NCI-H2227 (cell line): Measurements from ENCODE around the gene MAFF.

Source experiments
- DNase-seq: peaks from one replicate; lab custom pipeline; 2025; ENCODE audit not compliant: unreplicated experiment; lab: John Stamatoyannopoulos, UW

MAFF gene

DNA sequence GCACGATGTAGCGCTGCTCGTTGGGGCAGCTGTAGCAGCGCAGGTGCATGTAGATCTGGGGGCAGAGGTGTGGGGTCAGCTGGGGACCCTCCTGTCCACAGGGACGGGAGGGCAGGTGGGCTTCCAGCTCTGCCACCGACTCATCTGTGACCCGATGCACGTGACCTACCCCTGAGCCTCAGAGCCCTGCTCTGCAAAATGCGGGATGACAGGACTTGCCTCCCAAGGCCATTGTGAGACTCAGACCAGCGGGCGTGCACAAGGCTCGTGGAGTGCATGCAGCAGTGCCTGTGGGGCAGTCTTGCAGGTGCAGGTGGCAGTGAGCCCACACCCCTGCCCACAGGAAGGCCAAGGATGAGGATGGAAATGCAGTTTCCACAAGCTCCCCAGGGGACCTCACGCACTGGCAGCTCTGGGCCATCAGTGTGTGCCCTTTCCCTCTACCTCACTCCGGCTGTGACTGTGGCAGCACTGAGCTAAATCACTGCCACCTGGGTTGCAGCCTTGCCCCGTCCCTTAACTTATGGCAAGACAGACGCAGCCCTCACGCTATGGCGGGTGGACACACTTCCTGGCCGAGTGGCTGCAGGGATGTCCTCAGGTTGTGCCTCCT lies 44.4 kb downstream of the MAFF start:
- DNase-seq, result no peak

DNA sequence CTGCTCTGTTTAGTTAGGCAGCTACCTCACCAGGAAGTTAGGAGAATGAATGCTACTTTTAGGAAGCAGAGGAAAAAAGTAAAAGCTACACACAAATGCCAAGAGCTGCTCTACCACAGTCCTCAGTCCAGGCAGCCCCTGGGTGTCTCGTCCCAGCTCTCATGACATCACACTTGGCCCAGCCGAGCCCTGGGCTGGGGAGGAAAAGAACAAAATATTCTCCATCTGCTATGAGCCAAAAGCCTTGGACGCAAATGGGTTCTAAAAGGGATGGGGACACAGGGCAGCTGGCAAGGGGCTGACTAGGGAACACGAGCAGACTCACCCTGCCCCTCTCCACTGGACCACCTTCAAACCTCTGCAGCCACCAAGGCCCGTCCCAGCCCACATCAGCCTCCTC lies 44.9 kb downstream of the MAFF start:
- DNase-seq, result no peak

DNA sequence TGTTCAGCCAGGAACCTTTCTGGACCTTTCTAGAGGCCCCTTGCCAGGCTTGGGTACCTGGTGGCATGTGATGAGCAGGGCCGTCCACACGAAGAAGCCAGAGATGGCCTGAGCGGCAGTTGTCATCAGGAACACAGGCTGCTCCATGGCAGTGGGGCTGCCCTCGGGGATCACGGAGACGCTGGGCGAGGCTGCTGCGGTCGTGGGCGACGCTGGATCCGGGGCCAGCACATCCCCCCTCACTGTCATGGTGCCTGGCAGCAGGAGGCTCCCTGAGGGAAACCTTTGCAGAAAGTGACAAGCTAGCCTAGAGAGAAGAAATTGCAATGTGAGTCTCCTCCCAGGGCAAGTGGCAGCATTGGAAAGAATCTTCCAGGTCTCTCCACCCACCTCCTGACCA lies 45.9 kb downstream of the MAFF start:
- DNase-seq, result no peak

DNA sequence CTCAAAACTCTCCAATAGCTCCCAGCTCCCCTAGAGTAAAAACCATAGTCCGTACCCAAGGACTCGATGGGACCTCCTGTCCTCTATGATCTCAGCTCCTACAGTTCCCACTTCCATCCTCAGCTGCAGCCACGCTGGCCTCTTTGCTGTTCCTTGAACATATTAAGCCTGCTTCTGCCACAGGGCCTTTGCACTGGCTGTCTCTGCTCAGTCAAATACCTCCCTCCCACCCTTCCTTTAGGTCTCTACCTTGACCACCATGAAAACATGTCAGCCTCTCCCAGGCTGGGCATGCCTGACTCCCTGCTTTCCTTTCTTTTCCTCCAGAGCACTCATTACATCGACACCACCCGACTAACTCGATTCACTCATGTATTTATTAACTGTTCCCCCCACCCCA lies 46.5 kb downstream of the MAFF start:
- DNase-seq, result no peak

DNA sequence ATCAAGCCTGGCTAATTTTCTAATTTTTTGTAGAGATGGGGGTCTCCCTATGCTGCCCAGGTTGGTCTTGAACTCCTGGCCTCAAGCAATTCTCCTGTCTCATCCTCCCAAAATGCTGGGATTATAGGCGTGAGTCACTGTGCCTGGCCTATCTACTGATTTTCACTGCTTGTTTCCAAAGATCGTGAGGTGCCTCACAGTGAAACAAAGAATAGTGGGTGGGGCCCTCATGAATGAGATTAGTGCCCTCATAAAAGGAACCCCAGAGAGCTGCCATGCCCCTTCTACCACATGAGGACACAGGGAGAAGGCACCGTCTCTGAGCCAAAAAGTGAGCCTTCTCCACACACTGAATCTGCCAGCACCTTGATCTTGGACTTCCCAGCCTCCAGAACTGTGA lies 47.5 kb downstream of the MAFF start:
- DNase-seq, result no peak

DNA sequence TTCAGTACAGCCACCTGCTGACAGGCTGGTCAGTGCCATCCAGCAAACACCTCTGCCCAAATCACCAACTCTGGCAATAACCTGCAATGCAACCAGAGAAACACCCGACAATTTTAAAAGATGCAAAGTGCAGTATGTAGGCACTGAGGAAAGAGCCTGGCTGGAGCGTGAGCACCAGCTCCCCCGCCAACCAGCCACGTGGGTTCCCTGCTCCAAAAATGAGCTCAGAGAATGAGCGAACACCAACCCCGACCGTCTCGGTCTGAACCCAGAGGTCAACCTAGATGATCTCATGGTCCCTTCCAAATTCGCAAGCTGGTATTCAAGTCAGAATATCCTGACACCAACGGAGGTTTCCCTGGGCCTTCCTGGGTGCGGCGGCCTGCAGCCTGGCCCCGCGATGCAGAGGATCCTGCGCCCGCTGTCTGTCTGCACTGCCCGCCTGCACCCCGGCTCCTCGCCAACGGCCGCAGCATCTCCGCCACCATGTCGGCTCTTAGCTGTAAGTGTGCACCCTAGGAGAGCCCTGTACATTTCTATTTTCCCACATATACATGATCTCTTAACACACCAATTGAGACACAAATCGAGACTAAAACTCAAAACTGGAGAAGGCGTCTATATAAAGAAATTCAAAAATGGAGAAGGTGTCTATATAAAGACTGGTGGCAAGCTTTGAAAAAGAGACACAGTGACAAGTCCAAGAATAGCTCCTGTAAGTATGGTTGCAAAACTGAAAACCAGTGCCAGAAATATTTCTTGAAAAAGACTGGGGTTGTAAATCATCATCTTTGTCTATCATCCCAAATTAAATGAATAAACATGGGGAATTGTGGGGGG lies 48.2 kb downstream of the MAFF start:
- no peak for DNase-seq

DNA sequence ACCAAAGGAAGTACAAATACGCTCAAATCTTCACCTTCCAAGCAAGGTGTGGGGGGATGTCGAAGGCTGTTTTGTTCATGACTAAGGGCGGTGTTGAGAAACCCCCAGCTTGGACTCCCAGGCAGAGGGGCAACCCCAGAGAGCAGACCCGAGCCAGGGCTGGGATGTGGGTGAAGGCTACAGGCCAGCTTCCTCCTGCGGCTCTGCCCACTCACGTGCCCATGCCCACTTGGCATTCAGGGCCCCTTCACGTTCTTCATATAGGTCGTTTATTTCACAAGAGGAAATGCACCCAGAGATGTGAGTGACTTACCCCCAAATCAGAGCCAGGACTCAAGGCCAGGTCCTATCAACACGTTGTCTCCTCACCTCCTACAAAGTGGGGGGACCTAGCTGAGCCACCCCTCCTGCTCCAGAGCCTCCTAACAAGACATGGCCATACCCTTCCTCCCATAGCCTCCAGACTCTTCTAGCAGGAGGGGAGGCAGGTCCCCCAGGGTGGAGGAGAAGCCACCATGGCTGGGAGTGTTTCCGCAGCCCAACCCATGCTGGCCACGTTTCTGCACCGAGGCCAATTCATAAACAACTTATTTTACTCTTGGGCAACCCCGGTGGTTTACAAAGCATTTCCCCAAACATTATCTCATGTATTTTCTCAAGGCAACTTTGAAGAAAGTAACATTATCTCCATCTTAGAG lies 49.0 kb downstream of the MAFF start:
- DNase-seq, result no peak

DNA sequence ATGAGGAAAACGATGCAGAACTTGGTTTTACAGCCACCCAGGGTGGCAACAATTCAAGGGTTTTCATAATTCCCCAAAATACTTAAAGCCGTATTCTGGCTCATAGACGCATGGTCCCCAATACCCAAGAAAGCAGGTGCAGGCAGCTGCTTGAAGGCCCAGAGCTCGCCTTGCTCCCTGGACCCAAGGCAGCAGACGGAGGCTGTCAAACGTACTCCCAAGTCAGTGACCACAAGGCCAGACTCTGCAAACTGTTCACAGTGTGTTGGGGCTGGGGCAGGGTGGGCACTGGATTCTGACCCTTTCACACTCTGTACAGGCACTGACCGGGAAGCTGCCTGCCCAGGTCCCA lies 49.5 kb downstream of the MAFF start:
- no peak for DNase-seq

DNA sequence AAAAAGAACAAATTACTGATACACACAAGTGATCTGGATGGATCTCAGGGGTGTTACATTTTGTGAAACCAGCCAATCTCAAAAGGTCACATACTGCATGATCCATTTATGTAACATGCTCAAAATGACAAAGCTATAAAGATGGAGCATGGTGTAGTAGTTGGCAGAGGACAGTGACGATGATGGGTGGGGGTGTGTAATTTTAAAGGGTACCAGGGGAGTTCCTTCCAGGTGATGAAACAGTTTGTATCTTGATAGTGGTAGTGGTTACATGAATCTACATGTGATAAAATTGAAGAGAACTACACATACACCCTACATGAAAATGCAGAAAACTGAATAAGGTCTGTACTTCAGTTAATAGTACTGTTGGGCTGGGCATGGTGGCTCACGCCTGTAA lies 53.9 kb downstream of the MAFF start:
- DNase-seq, result no peak

DNA sequence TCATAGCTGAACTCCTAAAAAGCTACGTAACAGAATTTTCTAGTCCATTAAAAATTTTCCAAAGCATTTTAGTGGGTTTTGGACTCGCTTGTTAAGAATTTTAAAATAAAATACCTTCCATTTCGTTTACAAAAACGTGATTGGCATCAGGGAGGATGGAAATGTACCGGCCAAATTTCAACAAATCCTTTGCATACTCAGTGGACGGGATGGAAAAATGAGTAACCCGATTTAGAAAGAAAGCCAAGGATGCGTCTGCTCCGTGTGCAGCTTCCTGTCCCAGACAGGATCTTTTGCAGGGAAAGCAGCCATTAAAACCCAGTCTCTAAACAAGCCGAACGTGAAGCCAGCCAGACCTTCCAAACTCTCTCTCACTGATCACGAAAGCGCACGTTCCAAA lies 55.4 kb downstream of the MAFF start:
- no peak for DNase-seq

DNA sequence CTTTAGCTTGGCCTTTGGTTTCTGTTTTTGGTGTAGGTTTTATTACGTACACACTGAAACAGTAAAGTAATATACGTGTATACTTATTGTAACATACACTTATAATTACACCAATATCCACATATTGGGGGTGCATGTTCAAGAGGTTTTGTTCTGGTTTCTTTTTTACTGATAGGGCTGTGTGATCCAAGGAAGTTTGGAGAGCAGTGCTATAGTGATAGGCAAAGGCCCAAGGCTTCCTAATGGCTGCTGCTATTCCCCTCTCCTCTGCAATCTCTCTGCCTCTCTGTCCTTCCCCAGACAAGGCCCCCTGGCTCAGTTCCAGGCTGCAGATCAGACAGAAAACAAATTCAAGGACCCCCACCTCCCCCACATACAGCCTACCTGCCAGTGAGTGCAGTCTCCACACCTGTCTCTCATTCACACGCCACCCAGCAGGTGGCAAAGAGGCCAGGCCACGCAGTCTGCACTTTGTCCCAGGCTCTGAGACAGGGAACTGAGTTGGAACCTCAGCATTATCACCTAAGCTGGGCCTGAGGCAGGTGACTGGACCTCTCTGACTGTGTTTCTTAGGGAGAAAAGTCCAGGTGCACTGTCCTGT lies 56.0 kb downstream of the MAFF start:
- DNase-seq, result peak; percentile 10

DNA sequence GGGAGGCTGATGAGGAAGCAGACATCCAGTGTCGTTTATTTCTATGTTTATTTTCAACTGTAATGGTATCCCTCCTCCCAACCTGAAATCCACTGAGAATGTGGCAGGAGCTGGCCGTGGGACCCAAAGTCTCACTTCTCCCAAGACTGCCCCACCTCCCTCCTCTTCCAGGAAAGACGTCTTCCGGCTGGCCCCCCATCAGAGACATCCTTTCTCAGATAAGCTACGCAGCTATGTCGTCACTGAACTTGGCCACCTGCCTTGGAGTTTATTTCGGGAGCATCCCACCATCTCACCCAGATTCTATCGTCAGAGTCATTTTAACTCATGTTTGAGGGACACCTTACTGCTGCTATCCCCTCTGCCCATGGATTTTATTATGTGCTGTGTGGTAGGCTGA lies 57.1 kb downstream of the MAFF start:
- DNase-seq, result no peak

DNA sequence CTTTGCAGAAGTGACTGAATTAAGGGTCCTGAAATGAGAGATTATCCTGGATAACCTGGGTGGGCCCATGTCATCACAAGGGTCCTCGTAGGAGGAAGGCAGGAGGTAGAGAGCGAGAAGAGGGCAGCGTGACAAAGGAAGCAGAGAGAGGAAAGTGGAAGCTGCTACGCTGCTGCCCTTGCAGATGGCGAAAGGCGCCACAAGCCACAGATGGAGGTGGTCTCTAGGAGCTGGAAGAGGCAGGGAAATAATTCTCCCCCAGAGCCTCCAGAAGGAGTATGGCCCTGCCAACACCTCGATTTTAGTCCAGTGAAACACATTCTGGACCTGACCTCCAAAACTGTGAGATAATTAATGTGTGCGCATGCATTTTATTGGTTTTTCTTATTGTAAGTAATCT lies 57.6 kb downstream of the MAFF start:
- DNase-seq, result no peak

DNA sequence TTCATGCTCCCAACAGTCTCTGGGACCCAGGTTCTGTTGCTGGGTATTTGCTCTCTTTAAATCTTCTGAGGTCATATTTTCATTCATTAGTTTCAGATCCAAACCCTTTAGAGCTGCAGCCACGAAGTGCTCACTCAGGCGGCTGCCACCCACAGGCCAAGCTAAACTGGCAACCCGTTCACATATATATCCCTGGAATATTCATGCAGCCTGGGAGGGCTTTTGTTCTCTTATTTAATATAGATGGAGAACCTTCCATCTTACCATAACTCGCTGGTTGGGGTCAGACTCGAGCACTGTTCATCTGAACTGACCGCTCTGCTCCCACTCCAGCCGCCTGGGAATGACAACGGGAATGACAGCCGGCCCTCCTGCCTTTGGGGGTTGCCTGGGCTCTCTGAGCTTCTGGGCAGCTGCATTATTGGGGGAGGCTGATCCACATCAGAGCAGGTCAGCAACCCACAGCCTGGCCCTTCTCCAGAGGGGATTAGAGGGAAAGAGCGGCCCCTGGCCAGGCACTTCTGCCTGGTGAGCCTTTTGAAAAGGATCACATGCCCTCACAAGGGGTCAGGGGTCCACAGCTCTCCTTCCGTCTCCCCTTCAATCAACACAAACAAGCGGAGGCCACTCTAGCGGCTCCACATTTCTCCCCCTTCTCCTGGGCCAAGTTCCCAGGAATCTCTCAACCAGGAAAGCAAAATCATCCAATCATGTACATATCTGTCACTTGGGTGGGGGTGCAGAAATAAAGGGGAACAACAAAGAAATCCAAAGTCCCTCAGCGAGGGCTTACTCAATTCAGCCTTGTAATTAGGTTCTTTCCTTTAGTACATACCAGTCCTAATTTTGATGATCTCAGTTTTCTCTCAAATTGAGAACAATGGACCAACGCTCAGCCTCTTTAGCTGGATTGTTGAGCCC lies 59.2 kb downstream of the MAFF start:
- peak; percentile 12 for DNase-seq

DNA sequence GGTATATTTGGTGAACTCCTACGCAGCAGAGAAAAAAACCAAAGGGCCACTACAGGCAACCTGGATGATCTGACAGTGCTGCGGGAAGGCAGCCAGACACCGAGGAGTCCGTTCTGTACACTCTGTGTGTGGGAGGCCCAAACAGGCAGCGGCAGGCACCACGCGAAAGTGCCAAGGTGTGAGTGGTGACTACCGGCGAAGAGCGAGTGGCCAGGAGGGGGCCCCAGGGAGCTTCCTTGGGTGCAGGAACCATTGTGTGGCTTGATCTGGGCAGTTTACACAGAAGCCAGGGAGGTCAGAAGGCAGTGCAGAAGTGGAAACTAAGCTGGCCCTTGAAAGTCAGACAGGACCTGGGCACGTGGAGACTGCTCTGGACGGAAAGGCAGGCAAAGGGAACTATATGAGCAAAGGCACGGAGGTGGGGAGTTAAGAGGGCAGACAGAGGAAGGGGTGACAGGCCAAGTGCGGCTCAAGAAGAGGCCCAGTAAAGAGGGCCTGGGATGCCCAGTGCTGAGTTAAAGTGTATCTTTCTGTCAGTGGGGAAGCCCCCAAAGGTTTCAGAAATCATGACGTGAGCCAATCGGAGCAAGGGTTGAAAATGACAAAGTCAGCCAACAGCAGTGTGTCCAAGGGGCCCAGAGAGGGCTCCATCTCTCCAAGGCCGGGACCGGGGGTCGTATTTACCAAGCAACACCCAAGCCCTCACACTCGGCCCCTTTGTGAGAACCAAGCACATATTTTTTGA lies 60.4 kb downstream of the MAFF start:
- DNase-seq, result no peak

DNA sequence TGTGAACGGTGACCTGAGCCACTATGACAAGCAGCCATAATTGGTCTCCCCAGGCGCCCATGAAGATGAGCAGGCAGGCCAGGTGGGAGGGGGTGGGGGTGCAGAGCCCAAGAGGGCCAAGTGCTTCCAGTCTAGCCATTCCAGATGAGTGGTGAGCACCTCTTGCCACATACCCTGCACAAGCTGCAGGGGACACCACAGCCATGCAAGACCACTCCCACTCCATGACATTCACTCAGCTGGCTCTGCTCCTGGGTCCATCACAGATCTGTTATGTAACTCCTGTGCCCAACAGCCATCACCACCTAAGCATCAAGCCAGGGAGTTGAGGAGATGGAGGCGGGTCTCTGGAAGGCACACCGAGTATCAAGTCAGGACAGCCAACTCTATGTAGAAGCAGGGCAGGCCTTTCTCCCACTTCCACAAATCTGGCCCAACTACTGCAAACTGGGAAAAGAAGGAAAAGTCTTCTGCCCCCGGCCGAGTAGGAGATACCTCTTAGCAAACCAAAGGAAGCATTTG lies 62.6 kb downstream of the MAFF start:
- no peak for DNase-seq
